DND-41 (cell line): ENCODE data around the gene DIAPH1.

ENCODE experiments used
- EZH2 ChIP-seq: IDR thresholded peaks from 3 replicates; pipeline ENCODE4 v1.6.1; 2012; ENCODE audit warnings: borderline replicate concordance, low read depth, mild to moderate bottlenecking, moderate library complexity, low read length, inconsistent platforms; ENCODE audit not compliant: severe bottlenecking
- TF ChIP-seq, protein P1 (sequence below): IDR thresholded peaks from 2 replicates; pipeline ENCODE4 v1.5.1; 2012; ENCODE audit warnings: borderline replicate concordance, low read length, moderate library complexity, mild to moderate bottlenecking; ENCODE audit not compliant: poor library complexity, severe bottlenecking; ENCODE audit errors: extremely low read depth

DNA sequence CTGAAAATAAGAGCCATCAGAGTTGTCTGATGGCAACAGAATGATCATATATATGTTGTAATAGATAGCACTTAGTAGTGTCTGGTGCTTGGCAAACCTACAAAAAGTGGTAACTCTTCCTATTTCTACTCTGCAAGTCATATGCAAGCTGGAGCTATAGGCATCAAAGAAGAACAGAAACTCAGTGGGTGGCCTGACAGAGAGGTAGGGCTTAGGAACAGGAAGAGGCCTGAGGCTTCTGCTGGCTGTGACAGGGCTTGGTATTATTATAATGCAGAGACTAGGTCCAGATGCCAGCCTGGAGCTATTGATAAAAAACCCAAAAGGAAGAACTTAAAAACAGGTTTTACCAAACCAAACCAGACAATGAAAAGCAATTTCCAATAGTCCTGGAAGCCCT is 4.4 kb upstream of the DIAPH1 start:
- TF ChIP-seq, protein P1, sequence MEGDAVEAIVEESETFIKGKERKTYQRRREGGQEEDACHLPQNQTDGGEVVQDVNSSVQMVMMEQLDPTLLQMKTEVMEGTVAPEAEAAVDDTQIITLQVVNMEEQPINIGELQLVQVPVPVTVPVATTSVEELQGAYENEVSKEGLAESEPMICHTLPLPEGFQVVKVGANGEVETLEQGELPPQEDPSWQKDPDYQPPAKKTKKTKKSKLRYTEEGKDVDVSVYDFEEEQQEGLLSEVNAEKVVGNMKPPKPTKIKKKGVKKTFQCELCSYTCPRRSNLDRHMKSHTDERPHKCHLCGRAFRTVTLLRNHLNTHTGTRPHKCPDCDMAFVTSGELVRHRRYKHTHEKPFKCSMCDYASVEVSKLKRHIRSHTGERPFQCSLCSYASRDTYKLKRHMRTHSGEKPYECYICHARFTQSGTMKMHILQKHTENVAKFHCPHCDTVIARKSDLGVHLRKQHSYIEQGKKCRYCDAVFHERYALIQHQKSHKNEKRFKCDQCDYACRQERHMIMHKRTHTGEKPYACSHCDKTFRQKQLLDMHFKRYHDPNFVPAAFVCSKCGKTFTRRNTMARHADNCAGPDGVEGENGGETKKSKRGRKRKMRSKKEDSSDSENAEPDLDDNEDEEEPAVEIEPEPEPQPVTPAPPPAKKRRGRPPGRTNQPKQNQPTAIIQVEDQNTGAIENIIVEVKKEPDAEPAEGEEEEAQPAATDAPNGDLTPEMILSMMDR, result no peak
- no peak for TF ChIP-seq EZH2
